CD8-positive, alpha-beta memory T cell (primary cell): ENCODE measurements around the gene TEAD4. TPM values are rescaled to one million over a fixed set of nuclear protein-coding genes. Genes with fewer than 3 reads are reported as not detected.
A peak's percentile ranks its signal among the peaks of the same experiment; 100 is the strongest.

Experiments used
- CTCF ChIA-PET: fragments of 350-600 bp; sonication (Branson Sonifier 250); formaldehyde crosslinking; loops from one replicate; lab custom pipeline; 2021; ENCODE audit warnings: antibody characterized with exemption; lab: Charles Lee
- POLR2A ChIA-PET: fragments of 350-600 bp; sonication (Branson Sonifier 250); formaldehyde crosslinking; loops from one replicate; lab custom pipeline; 2021; ENCODE audit warnings: antibody characterized with exemption; lab: Charles Lee
- DNase-seq, 5 donors: peaks; one replicate each; pipeline versions ENCODE4 v3.0.0 to v3.0.0-alpha.2; 2020 to 2022; ENCODE audit warnings: mixed read lengths in 1 of 5
- H3K27ac ChIP-seq: one replicate; pipeline ENCODE4 v1.7.0; 2013; ENCODE audit warnings: low read depth, mild to moderate bottlenecking, low read length, moderate library complexity
- H3K27me3 ChIP-seq: 2 replicates; pipeline ENCODE4 v1.7.0; 2013; ENCODE audit warnings: low read length, mild to moderate bottlenecking; ENCODE audit not compliant: insufficient read depth, poor library complexity, severe bottlenecking
- H3K36me3 ChIP-seq: 2 replicates; pipeline ENCODE4 v1.7.0; 2013; ENCODE audit warnings: mild to moderate bottlenecking, low read length, moderate library complexity; ENCODE audit not compliant: insufficient read depth
- H3K4me1 ChIP-seq: 2 replicates; pipeline ENCODE4 v1.7.0; 2013; ENCODE audit warnings: mild to moderate bottlenecking, low read length, moderate library complexity; ENCODE audit not compliant: insufficient read depth
- H3K4me3 ChIP-seq: 2 replicates; pipeline ENCODE4 v1.7.0; 2013; ENCODE audit warnings: mild to moderate bottlenecking, low read length
- H3K9me3 ChIP-seq: 2 replicates; pipeline ENCODE4 v1.7.0; 2013; ENCODE audit warnings: mild to moderate bottlenecking, low read length
- H3K27ac Mint-ChIP-seq, 8 donors: one replicate each; pipeline ENCODE4 v1.8.0; 2020 to 2021; ENCODE audit warnings: mixed read lengths in 8 of 8, mild to moderate bottlenecking in 6 of 8, inconsistent platforms in 3 of 8, moderate library complexity in 3 of 8
- H3K27me3 Mint-ChIP-seq, 2 donors: one replicate each; pipeline ENCODE4 v1.8.0; 2020 to 2021; ENCODE audit warnings: mixed read lengths in 2 of 2, mild to moderate bottlenecking in 1 of 2, moderate library complexity in 1 of 2
- H3K36me3 Mint-ChIP-seq, 3 donors: one replicate each; pipeline ENCODE4 v1.8.0; 2020 to 2021; ENCODE audit warnings: mixed read lengths in 3 of 3, inconsistent platforms in 1 of 3, mild to moderate bottlenecking in 1 of 3
- H3K4me1 Mint-ChIP-seq, 3 donors: one replicate each; pipeline ENCODE4 v1.8.0; 2020 to 2021; ENCODE audit warnings: mixed read lengths in 3 of 3, inconsistent platforms in 1 of 3, mild to moderate bottlenecking in 1 of 3
- H3K4me3 Mint-ChIP-seq, 7 donors: one replicate each; pipeline ENCODE4 v1.8.0; 2020 to 2021; ENCODE audit warnings: mixed read lengths in 7 of 7, mild to moderate bottlenecking in 6 of 7, moderate library complexity in 4 of 7, inconsistent platforms in 2 of 7
- H3K9me3 Mint-ChIP-seq, 5 donors: one replicate each; pipeline ENCODE4 v1.8.0; 2020 to 2022; ENCODE audit warnings: mixed read lengths in 5 of 5, mild to moderate bottlenecking in 3 of 5, moderate library complexity in 2 of 5, inconsistent platforms in 1 of 5
- polyA plus RNA-seq: library from polyadenylated mRNA; unstranded; fragments of 300-500 nt; fragmentation: Illumina TruSeq; gene quantifications from one replicate; pipeline ENCODE4 v1.2.3, GENCODE V29; 2021
- total RNA-seq, 2 experiments: library from RNA; stranded (reverse); gene quantifications; one replicate each; pipeline ENCODE4 v1.2.3, GENCODE V29; 2021

The TEAD4 gene
- total and polyA plus RNA-seq, 3 experiments from 2014 or later = 1.7 to 2.1 TPM; not detected in 1

DNA sequence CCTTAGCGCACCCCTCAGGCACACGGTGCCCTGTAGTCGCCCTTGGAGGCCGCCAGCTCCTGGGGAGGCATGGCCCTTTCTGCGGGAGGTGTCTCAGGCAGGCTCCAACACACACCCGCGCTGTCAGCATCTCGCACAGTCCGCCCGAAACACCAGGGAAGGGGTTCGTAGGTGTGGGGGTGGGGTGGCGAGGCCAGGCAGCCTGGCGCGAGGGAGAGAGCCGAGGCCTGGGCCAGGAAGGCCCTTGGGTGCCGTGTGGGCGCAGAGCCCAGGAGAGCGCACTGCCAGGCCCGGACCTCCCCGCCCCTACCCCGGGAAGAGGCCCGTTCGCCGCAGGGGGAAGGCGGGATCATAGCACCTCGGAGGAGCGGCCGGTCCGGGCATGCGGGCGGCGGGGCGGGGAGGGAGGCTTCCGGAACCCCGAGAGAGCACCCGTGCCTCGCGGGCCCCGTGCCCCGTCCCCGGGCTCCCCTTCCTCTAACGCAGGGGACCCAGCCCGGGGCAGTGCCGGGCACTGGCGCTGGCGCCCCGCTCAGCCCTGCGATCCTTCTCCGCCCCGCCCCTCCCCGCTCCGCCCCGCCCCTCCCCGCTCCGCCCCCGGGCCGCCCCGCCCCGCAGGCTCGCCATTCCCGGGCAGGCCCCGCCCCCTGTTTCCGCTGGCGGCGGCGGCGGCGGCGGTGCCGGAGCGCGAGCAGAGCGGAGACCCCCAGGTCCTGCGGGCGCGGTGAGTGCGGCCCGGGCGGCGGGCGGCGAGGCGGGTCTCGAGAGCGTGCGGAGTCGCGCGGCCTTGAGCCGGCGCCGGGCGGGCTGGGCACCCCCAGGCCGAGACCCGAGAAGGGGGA is 117.8 kb downstream of the TEAD4 start, which contains the start of gene TSPAN9:
Gene TSPAN9, plus strand, starts transcription at position 650 of the 842 bp plus-strand sequence. CDS start 123,815 bp downstream, outside the sequence.
- H3K4me1 ChIP-seq = peaks cover 5% of the 10 kb centered on the region
- ChIA-PET CTCF (no interaction called here), POLR2A (no interaction called here)
- no peaks in the 10 kb centered on the region for H3K9me3 ChIP-seq
- Mint-ChIP-seq H3K9me3 (no peaks in the 10 kb centered on the region), H3K4me1 (peaks cover 10 to 28% (median 13%) of the 10 kb centered on the region in 3 donors), H3K27ac (peak within 1 kb of the TSS in 4 of 8 donors; percentile 32 to 84 (median 72)), H3K4me3 (peak within 1 kb of the TSS; percentile 82 to 90 (median 84)), H3K36me3 (peaks cover 0 to 2% (median 0%) of the 10 kb centered on the region in 3 donors), H3K27me3 (peaks cover 8 to 9% of the 10 kb centered on the region in 2 donors)
- peak; percentile 48 to 73 (median 59) for DNase-seq
- no peak within 1 kb of the TSS for H3K27ac ChIP-seq
- peaks cover 5% of the 10 kb centered on the region for H3K27me3 ChIP-seq
- no peaks in the 10 kb centered on the region for H3K36me3 ChIP-seq
- H3K4me3 ChIP-seq = peak within 1 kb of the TSS; percentile 54

GRCh38 chr12:3077572-3078081 is 118.4 kb downstream of the TEAD4 start:
- Histone ChIP-seq H3K36me3 (no peaks in the 10 kb centered on the region), H3K27me3 (peaks cover 5% of the 10 kb centered on the region), H3K9me3 (no peaks in the 10 kb centered on the region), H3K4me1 (peaks cover 5% of the 10 kb centered on the region), H3K27ac (no peak overlapping the region), H3K4me3 (peak overlapping the region; percentile 39)
- Mint-ChIP-seq H3K36me3 (peaks cover 0 to 2% (median 0%) of the 10 kb centered on the region in 3 donors), H3K27ac (peak overlapping the region in 3 of 8 donors; percentile 66 to 84 (median 77)), H3K4me3 (peak overlapping the region; percentile 78 to 90 (median 83)), H3K27me3 (peaks cover 8 to 9% of the 10 kb centered on the region in 2 donors), H3K4me1 (peaks cover 10 to 28% (median 13%) of the 10 kb centered on the region in 3 donors), H3K9me3 (no peaks in the 10 kb centered on the region)
- peak in 1 of 5 donors; percentile 5 for DNase-seq
- POLR2A ChIA-PET = no interaction called here
- CTCF ChIA-PET = interaction anchor here (0.9 to 1.2 kb wide), 2 partner anchors 198 to 223 kb away, joined by 5 to 7 read pairs; no protein-coding TSS in a partner anchor

GRCh38 chr12:3078086-3078820 is 119.1 kb downstream of the TEAD4 start:
- no peaks in the 10 kb centered on the region for H3K9me3 ChIP-seq
- no peak overlapping the region for H3K27ac ChIP-seq
- Mint-ChIP-seq H3K9me3 (no peaks in the 10 kb centered on the region), H3K4me1 (peaks cover 10 to 26% (median 12%) of the 10 kb centered on the region in 3 donors), H3K27ac (peak overlapping the region in 4 of 8 donors; percentile 32 to 84 (median 72)), H3K36me3 (peaks cover 0 to 2% (median 0%) of the 10 kb centered on the region in 3 donors), H3K4me3 (peak overlapping the region; percentile 78 to 90 (median 83)), H3K27me3 (peaks cover 7% of the 10 kb centered on the region in 2 donors)
- no peaks in the 10 kb centered on the region for H3K36me3 ChIP-seq
- CTCF ChIA-PET = interaction anchor here (0.9 to 1.2 kb wide), 2 partner anchors 197 to 222 kb away, joined by 5 to 7 read pairs; no protein-coding TSS in a partner anchor
- H3K27me3 ChIP-seq = peaks cover 5% of the 10 kb centered on the region
- peaks cover 5% of the 10 kb centered on the region for H3K4me1 ChIP-seq
- POLR2A ChIA-PET = no interaction called here
- DNase-seq = peak in 1 of 5 donors; percentile 24
- no peak overlapping the region for H3K4me3 ChIP-seq

DNA sequence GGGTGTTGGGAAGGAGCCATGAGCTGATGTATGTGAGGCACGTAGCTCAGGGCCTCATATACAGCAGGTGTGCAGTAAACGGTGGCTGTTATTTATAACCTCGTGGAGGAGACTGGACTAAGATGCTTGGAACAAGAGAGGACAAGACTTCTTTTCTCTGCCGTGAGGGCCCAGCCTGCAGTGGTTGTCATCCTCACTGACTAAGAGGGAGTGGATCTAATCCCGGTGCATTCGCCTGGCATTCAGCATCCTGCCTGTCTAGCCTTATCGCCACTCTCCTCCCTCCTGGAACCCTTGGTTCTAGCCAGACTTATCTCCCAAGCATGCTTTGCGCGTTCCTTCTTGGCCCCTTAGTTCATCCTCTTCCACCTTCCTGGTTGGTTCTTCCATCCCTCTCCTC is 121.9 kb downstream of the TEAD4 start:
- Histone ChIP-seq H3K27me3 (no peaks in the 10 kb centered on the region), H3K27ac (no peak overlapping the region), H3K4me1 (peaks cover 5% of the 10 kb centered on the region), H3K36me3 (no peaks in the 10 kb centered on the region), H3K4me3 (no peak overlapping the region), H3K9me3 (no peaks in the 10 kb centered on the region)
- H3K27ac Mint-ChIP-seq = no peak overlapping the region
- H3K27me3 Mint-ChIP-seq = peaks cover 0 to 2% of the 10 kb centered on the region in 2 donors
- peaks cover 7 to 15% (median 9%) of the 10 kb centered on the region in 3 donors for H3K4me1 Mint-ChIP-seq
- no peak overlapping the region for H3K4me3 Mint-ChIP-seq
- ChIA-PET CTCF (interaction anchor here (0.8 kb wide), 1 partner anchor 27 kb away, joined by 3 read pairs; no protein-coding TSS in a partner anchor), POLR2A (no interaction called here)
- H3K9me3 Mint-ChIP-seq = peaks cover 0 to 2% (median 0%) of the 10 kb centered on the region in 5 donors
- peaks cover 0 to 2% (median 0%) of the 10 kb centered on the region in 3 donors for H3K36me3 Mint-ChIP-seq
- DNase-seq = no peak

DNA sequence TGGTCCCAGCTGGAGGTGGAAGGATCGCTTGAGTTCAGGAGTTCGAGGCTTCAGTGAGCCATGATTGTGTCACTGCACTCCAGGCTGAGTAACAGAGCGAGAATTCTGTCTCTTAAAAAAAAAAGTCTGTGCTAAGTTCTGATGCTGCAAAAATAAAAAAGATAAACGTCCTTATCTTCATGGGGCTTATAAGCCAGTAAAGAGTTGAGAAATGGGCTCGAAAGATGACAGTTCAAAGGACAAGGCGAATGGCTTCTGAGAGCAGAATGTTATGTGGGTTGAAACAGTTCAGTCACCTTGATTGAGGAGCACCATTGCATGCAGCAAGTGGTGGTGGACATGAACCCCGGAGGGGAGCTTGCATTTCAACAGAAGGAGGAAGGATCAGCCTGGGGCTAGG is 122.7 kb downstream of the TEAD4 start:
- Mint-ChIP-seq H3K27ac (no peak overlapping the region), H3K4me3 (no peak overlapping the region), H3K9me3 (peaks cover 0 to 2% (median 0%) of the 10 kb centered on the region in 5 donors), H3K4me1 (peaks cover 7 to 10% (median 9%) of the 10 kb centered on the region in 3 donors), H3K36me3 (peaks cover 0 to 2% (median 0%) of the 10 kb centered on the region in 3 donors), H3K27me3 (peaks cover 0 to 2% of the 10 kb centered on the region in 2 donors)
- H3K36me3 ChIP-seq = no peaks in the 10 kb centered on the region
- ChIA-PET POLR2A (no interaction called here), CTCF (no interaction called here)
- DNase-seq = no peak
- H3K9me3 ChIP-seq = no peaks in the 10 kb centered on the region
- no peaks in the 10 kb centered on the region for H3K4me1 ChIP-seq
- H3K27ac ChIP-seq = no peak overlapping the region
- no peak overlapping the region for H3K4me3 ChIP-seq
- no peaks in the 10 kb centered on the region for H3K27me3 ChIP-seq

DNA sequence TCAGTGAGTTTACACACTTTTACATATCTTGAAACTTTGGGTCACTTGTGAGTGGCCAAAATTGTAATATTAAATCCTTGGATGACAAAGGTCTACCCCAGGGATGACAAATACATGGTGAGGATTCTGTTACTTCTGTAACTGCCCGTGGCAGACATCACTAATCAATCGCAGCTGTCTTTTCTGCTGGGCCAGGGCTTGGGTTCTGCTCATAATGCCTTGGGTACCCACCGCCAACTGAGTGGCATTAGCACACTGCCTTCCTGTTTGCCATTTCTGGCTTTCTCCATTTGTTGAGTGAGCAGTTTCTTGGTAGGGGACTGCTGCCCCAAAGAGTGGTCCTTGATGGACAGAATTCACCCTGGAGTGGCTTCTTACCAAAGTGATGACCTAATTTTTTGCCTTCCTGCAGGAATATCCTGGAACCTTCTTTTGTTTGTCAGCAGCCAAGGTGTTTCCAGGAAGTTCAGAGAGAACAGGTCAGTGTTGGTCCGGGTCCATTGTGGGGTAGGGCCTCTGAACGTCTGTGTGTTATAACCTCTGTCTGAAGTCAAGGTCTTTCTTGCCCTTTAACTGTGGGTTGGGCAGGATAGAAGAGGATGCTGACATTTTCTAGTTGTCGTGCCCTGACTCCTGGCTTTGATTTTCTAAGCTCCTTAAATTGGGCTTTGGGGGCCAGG is 124.2 kb downstream of the TEAD4 start:
- peaks cover 0 to 2% (median 0%) of the 10 kb centered on the region in 5 donors for H3K9me3 Mint-ChIP-seq
- peaks cover 0 to 2% of the 10 kb centered on the region in 2 donors for H3K27me3 Mint-ChIP-seq
- no peak for DNase-seq
- H3K36me3 Mint-ChIP-seq = no peaks in the 10 kb centered on the region
- Histone ChIP-seq H3K9me3 (no peaks in the 10 kb centered on the region), H3K4me3 (no peak overlapping the region), H3K27me3 (no peaks in the 10 kb centered on the region), H3K27ac (no peak overlapping the region), H3K36me3 (no peaks in the 10 kb centered on the region), H3K4me1 (no peaks in the 10 kb centered on the region)
- no peak overlapping the region for H3K4me3 Mint-ChIP-seq
- ChIA-PET CTCF (no interaction called here), POLR2A (no interaction called here)
- no peak overlapping the region for H3K27ac Mint-ChIP-seq
- H3K4me1 Mint-ChIP-seq = peaks cover 0 to 4% (median 2%) of the 10 kb centered on the region in 3 donors

GRCh38 chr12:3083921-3084347 is 124.7 kb downstream of the TEAD4 start:
- peaks cover 0 to 2% (median 1%) of the 10 kb centered on the region in 3 donors for H3K4me1 Mint-ChIP-seq
- CTCF ChIA-PET = no interaction called here
- POLR2A ChIA-PET = no interaction called here

More at GRCh38 chr12:3083921-3084347, 124.7 kb downstream of the TEAD4 start:
- Mint-ChIP-seq H3K36me3 (no peaks in the 10 kb centered on the region), H3K9me3 (peaks cover 0 to 2% (median 0%) of the 10 kb centered on the region in 5 donors), H3K4me3 (no peak overlapping the region), H3K27ac (no peak overlapping the region), H3K27me3 (peaks cover 0 to 2% of the 10 kb centered on the region in 2 donors)
- Histone ChIP-seq H3K4me1 (no peaks in the 10 kb centered on the region), H3K36me3 (no peaks in the 10 kb centered on the region), H3K27me3 (no peaks in the 10 kb centered on the region), H3K9me3 (no peaks in the 10 kb centered on the region), H3K4me3 (no peak overlapping the region), H3K27ac (no peak overlapping the region)
- no peak for DNase-seq
